Endothelial cell (in vitro differentiated cells): ENCODE data around the gene EPHA4. TPM values are rescaled to one million over a fixed set of nuclear protein-coding genes. Genes with fewer than 3 reads are reported as not detected.

ENCODE experiments used
- DNase-seq: peaks from one replicate; pipeline ENCODE4 v3.0.0; 2021; ENCODE audit warnings: low spot score
- H3K27ac Mint-ChIP-seq: one replicate; pipeline ENCODE4 v1.8.0; 2021; ENCODE audit warnings: mixed read lengths, inconsistent platforms; ENCODE audit not compliant: unreplicated experiment
- H3K27me3 Mint-ChIP-seq: one replicate; pipeline ENCODE4 v1.8.0; 2021; ENCODE audit warnings: mild to moderate bottlenecking, moderate library complexity, mixed read lengths, inconsistent platforms; ENCODE audit not compliant: unreplicated experiment
- H3K36me3 Mint-ChIP-seq: one replicate; pipeline ENCODE4 v1.8.0; 2021; ENCODE audit warnings: mild to moderate bottlenecking, low read depth, mixed read lengths, inconsistent platforms; ENCODE audit not compliant: unreplicated experiment
- H3K4me1 Mint-ChIP-seq: one replicate; pipeline ENCODE4 v1.8.0; 2021; ENCODE audit warnings: mild to moderate bottlenecking, mixed read lengths, inconsistent platforms; ENCODE audit not compliant: unreplicated experiment
- H3K4me3 Mint-ChIP-seq: one replicate; pipeline ENCODE4 v1.8.0; 2021; ENCODE audit warnings: mild to moderate bottlenecking, mixed read lengths, inconsistent platforms; ENCODE audit not compliant: unreplicated experiment
- H3K9me3 Mint-ChIP-seq: one replicate; pipeline ENCODE4 v1.8.0; 2021; ENCODE audit warnings: mixed read lengths, inconsistent platforms; ENCODE audit not compliant: unreplicated experiment
- total RNA-seq: library from RNA; stranded (reverse); fragmentation: NEBNext Ultra II Directional; extraction: Animal tissue kit (Norgen Biotek cat#: 25700); gene quantifications from one replicate; pipeline ENCODE4 v1.2.1, GENCODE V29; 2021; ENCODE audit not compliant: unreplicated experiment
- TF ChIP-seq, protein P1 (sequence below): fragments of 200-600 bp; sonication (generic); IDR thresholded peaks from one replicate; pipeline ENCODE4 v1.5.0; 2021; ENCODE audit warnings: antibody characterized with exemption; ENCODE audit not compliant: unreplicated experiment

The EPHA4 gene
- total RNA-seq, 1 donor from 2014 or later, result 62.0 TPM

DNA sequence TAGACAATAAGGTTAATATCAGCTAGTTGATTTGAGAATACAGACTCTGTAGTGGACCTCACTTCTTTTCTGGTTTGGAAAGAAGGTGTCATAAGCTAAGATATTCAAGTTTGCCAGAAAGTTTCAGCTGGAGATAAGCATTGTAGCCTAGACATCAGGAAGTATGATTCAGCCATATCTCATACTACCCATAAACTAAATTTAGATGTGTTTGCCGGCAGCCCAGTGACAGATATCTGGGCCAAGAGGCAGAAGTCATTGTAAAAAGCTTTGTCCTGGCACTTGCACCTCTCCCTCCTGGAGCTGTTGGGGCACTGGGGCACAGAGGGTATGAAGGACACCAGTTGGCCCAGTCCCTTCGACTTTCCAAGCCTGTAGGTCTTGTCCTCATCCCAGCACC lies 128.0 kb downstream of the EPHA4 start:
- Mint-ChIP-seq H3K36me3 (peaks cover 46% of the 10 kb centered on the region), H3K9me3 (no peaks in the 10 kb centered on the region), H3K27ac (no peak overlapping the region), H3K27me3 (peaks cover 2% of the 10 kb centered on the region), H3K4me3 (no peak overlapping the region), H3K4me1 (peaks cover 5% of the 10 kb centered on the region)
- TF ChIP-seq, protein P1, sequence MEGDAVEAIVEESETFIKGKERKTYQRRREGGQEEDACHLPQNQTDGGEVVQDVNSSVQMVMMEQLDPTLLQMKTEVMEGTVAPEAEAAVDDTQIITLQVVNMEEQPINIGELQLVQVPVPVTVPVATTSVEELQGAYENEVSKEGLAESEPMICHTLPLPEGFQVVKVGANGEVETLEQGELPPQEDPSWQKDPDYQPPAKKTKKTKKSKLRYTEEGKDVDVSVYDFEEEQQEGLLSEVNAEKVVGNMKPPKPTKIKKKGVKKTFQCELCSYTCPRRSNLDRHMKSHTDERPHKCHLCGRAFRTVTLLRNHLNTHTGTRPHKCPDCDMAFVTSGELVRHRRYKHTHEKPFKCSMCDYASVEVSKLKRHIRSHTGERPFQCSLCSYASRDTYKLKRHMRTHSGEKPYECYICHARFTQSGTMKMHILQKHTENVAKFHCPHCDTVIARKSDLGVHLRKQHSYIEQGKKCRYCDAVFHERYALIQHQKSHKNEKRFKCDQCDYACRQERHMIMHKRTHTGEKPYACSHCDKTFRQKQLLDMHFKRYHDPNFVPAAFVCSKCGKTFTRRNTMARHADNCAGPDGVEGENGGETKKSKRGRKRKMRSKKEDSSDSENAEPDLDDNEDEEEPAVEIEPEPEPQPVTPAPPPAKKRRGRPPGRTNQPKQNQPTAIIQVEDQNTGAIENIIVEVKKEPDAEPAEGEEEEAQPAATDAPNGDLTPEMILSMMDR, result no peak
- no peak for DNase-seq

DNA sequence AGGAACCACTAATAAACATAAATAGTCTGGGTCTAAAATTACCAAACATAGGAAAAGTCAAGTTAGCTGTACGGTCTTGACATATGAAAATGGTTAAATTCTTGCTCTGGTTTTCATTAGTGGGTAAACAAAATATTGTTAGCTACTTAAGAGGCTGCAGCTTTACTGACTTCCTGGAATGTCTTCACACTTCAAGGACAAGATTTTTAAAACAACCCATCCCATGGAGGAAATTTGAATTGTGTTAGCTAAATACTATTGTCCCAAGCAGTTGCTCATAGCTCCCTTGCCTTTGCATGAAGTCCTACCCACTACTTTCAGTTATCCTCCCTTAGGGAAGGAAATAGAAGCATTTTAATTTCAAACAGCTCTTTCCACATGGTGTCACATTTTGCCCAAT lies 128.5 kb downstream of the EPHA4 start:
- TF ChIP-seq, protein P1, result no peak
- Mint-ChIP-seq H3K9me3 (no peaks in the 10 kb centered on the region), H3K27ac (no peak overlapping the region), H3K36me3 (peaks cover 41% of the 10 kb centered on the region), H3K4me3 (no peak overlapping the region), H3K4me1 (peaks cover 5% of the 10 kb centered on the region), H3K27me3 (peaks cover 2% of the 10 kb centered on the region)
- DNase-seq, result no peak

DNA sequence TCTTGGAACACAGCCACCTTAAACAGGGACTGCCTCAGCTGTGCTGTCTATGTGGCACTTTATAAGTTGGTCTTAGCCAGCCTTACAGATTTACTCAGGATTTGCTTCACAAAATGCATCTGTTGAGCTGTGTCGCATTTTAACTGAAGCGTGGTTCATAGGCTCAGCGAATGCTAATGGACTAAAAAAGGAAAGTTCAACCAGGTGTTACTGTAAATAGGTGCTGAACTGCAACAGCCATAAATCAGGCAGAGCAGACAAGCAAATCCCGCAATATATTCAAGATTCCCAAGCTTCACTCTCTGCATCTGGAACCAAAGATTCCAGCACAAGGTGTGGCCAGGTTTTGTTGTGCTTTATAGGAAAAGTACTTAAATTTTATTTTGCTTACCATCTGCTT lies 130.0 kb downstream of the EPHA4 start:
- H3K36me3 Mint-ChIP-seq, result peaks cover 42% of the 10 kb centered on the region
- peaks cover under 1% of the 10 kb centered on the region for H3K27me3 Mint-ChIP-seq
- H3K4me3 Mint-ChIP-seq, result no peak overlapping the region
- no peak for DNase-seq
- no peak overlapping the region for H3K27ac Mint-ChIP-seq
- no peaks in the 10 kb centered on the region for H3K9me3 Mint-ChIP-seq
- peaks cover 4% of the 10 kb centered on the region for H3K4me1 Mint-ChIP-seq
- TF ChIP-seq, protein P1, result no peak

DNA sequence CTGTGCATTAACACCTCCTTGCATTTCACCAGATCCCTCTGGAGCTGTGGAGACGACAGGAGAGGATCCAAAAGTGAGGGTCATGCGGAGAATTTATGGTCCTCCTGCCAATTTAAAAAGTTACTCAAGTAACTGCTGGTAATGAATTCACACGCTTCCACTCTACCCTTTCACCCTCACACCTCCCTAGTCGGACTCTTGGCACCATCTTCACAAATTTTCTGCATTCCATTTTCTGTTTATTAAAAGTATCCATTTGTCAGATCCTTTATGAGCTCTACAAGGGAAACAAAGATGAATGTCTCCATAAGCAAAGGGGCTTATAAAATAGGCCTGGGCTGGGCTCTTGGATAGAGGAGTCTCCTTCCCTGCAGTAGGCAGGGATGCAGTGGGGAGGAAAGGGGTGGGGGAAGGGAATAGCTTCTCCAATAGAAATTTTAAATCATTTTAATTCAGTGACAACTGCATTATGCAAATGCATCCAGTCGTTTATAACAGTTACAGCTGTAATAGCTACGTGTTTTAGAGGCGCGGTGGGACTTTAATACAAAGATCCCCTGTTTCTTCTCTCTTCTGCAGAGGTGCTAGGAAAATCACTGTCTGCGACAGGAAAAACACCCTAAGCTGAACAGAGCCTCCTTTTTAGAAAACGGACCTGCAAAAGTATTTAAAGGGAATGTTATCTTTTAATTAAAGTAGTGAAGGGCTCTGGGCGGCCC lies 132.2 kb downstream of the EPHA4 start:
- Mint-ChIP-seq H3K9me3 (no peaks in the 10 kb centered on the region), H3K27ac (no peak overlapping the region), H3K36me3 (peaks cover 38% of the 10 kb centered on the region), H3K4me3 (peak overlapping the region; percentile 47), H3K4me1 (peaks cover 12% of the 10 kb centered on the region), H3K27me3 (no peaks in the 10 kb centered on the region)
- TF ChIP-seq, protein P1, result no peak
- DNase-seq, result no peak

DNA sequence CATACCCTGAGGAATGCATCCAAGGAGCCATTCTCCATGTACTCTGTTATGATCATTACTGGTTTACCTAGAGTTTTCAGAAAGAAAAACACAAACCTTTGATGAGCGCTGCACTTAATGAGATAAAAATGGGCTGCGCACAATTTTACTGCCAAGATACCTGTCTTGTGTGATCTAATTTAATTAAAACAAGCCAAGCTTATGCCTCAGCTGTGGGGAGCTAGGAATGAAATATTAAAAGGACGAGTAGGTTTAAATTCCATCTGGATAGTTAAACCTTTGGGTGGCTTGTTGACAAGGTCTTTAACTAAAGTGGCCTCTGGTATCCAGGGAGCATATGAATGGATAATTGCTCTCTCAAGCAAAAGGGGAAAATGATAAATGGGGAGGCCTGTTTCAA lies 135.0 kb downstream of the EPHA4 start:
- no peak overlapping the region for H3K4me3 Mint-ChIP-seq
- H3K27ac Mint-ChIP-seq, result no peak overlapping the region
- peaks cover 17% of the 10 kb centered on the region for H3K4me1 Mint-ChIP-seq
- TF ChIP-seq, protein P1, result no peak
- H3K27me3 Mint-ChIP-seq, result no peaks in the 10 kb centered on the region
- H3K9me3 Mint-ChIP-seq, result no peaks in the 10 kb centered on the region
- DNase-seq, result no peak
- peaks cover 42% of the 10 kb centered on the region for H3K36me3 Mint-ChIP-seq
